ENCODE measurements around the gene ARHGAP19.
"Not testable (repeated sequence)": the region's sequence is repeated elsewhere in the genome, so short reads cannot be mapped to it uniquely, and the experiment has no call there.

The ARHGAP19 gene

DNA sequence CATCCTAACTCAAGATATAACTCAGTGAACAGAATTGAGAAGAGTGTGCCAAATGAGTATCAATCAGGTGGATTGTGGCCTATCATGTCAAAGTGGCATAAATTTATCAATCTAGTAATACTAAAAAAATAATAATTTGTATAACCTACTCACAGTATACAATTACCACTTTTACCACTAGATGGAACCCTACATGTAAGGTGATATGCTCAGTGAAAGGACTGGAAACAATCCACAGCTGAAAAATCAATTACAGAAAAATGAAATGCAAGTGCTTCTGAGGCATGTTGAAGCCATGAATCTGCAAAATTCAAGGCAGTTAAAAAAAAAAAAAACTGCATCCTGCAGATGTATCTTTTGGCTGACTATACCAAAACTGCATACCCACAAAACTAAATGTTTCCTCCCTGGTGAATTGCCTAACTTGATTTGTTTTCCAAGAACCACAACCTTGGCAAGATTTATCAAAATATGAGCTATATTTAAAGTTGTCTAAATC is 13.9 kb downstream of the ARHGAP19 start:
- TF ChIP-seq, protein P1, sequence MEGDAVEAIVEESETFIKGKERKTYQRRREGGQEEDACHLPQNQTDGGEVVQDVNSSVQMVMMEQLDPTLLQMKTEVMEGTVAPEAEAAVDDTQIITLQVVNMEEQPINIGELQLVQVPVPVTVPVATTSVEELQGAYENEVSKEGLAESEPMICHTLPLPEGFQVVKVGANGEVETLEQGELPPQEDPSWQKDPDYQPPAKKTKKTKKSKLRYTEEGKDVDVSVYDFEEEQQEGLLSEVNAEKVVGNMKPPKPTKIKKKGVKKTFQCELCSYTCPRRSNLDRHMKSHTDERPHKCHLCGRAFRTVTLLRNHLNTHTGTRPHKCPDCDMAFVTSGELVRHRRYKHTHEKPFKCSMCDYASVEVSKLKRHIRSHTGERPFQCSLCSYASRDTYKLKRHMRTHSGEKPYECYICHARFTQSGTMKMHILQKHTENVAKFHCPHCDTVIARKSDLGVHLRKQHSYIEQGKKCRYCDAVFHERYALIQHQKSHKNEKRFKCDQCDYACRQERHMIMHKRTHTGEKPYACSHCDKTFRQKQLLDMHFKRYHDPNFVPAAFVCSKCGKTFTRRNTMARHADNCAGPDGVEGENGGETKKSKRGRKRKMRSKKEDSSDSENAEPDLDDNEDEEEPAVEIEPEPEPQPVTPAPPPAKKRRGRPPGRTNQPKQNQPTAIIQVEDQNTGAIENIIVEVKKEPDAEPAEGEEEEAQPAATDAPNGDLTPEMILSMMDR (IDR thresholded peaks at IDR 0.05; ENCODE audit: control insufficient read depth, insufficient read depth, low read depth, low read length, missing control alignments), result peak; percentile 59
- no peak overlapping the region for H3K4me3 ChIP-seq (ENCODE audit: control insufficient read depth, low read depth, low read length)
- DNase-seq (ENCODE audit: low read depth), result peak; percentile 94

DNA sequence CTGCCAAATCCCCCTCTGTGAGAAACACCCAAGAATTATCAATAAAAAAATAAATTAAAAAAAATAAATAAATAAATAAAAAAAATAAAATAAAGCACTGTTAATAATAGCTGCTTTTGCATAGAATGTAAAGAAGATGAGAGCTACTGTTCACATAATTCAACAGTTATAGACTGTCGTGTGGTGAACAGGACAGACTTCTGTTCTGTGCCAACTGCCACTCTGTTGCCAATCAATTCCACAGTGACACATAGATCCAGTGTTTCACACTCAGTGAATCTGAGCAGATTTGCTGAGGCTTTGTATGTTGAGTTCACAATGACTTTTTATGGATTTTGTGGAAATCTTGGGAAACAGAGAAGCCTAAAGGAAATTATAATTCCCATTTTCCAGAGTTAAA is 14.9 kb downstream of the ARHGAP19 start:
- TF ChIP-seq, protein P1 (IDR thresholded peaks at IDR 0.05; ENCODE audit: control insufficient read depth, insufficient read depth, low read depth, low read length, missing control alignments), result no peak
- DNase-seq (ENCODE audit: low read depth), result no peak
- H3K4me3 ChIP-seq (ENCODE audit: control insufficient read depth, low read depth, low read length), result no peak overlapping the region

DNA sequence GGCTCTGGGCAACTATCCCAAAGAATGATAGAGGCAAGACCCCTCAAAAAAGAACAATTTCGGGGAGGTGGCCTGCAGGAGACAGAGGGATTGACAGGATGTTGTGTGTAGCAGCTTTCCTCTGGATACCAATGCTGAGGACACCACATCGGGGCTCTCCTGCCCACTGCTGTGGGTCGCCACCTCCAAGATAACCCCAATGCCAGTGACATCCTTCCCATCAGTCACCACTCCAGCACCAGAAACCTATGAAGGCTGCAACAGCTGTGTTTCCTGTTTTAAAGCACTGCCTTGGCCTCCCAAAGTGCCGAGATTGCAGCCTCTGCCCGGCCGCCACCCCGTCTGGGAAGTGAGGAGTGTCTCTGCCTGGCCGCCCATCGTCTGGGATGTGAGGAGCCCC is 17.6 kb downstream of the ARHGAP19 start:
- H3K4me3 ChIP-seq (ENCODE audit: control insufficient read depth, low read depth, low read length), result no peak overlapping the region
- DNase-seq (ENCODE audit: low read depth), result no peak

DNA sequence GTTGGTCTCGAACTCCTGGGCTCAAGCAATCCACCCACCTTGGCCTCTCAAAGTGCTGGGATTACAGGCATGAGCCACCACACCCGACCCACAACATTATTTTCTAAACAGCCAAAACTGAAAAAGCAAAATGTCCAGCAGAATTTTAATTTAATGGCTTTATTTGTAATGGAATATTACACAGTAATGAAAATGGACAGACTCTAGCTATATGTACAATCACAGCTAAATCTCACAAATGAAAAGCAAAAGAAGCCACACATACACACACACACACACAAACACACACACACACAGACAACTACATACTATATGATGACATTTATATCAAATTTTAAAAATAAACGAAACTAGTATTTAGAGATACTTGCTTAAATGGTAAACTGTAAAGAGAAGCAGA is 18.7 kb downstream of the ARHGAP19 start:
- TF ChIP-seq, protein P1 (IDR thresholded peaks at IDR 0.05; ENCODE audit: control insufficient read depth, insufficient read depth, low read depth, low read length, missing control alignments), result no peak
- no peak for DNase-seq (ENCODE audit: low read depth)
- no peak overlapping the region for H3K4me3 ChIP-seq (ENCODE audit: control insufficient read depth, low read depth, low read length)

More for the DNA sequence above, 17.6 kb downstream of the ARHGAP19 start:
- TF ChIP-seq, protein P1 (IDR thresholded peaks at IDR 0.05; ENCODE audit: control insufficient read depth, insufficient read depth, low read depth, low read length, missing control alignments), result no peak

DNA sequence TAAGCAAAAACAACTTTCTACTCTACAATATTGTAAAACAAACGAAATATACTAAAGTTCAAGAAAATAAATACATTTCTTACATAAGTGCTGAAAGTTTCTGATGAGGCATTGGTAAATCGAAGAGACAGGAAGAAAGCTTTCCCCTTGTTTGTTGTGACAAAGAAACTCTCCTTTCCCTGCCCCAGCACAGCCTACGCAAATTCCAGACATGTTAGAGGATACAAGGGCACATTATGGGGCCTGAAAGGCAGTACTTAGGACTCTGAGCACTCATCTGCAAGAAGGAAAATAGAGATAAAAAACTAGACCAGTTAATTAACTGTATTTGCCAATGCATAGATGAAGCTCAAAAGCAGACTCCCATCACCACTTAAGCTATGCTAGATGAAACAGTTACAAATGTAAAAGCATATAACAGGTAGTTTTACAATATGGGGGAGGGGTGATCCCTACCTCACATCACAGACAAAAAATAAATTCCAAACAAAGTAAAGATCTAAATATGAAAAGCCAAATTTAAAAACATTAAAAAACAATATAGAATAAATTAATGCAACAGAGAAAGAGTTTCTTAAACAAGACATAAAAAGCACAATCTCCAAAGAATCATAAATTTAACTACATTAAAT is 21.8 kb downstream of the ARHGAP19 start:
- TF ChIP-seq, protein P1 (IDR thresholded peaks at IDR 0.05; ENCODE audit: control insufficient read depth, insufficient read depth, low read depth, low read length, missing control alignments), result no peak
- DNase-seq (ENCODE audit: low read depth), result no peak
- no peak overlapping the region for H3K4me3 ChIP-seq (ENCODE audit: control insufficient read depth, low read depth, low read length)

DNA sequence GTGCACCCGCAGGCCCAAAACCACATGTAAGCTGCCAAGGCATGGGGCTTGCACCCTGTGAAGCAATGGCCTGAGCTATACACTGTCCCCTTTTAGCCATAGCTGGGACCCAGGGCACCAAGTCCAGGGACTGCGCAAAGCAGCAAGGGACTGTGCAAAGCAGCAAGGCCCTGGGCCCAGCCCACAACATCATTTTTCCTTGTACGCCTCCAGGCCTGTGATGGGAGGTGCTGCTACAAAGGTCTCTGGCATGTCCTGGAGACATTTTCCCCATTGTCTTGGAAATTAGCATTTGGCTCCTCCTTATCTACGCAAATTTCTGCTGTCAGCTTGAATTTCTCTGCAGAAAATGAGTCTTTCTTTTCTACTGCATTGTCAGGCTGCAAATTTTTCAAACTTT is 24.8 kb downstream of the ARHGAP19 start:
- no peak overlapping the region for H3K4me3 ChIP-seq (ENCODE audit: control insufficient read depth, low read depth, low read length)
- TF ChIP-seq, protein P1 (IDR thresholded peaks at IDR 0.05; ENCODE audit: control insufficient read depth, insufficient read depth, low read depth, low read length, missing control alignments), result no peak
- no peak for DNase-seq (ENCODE audit: low read depth)

DNA sequence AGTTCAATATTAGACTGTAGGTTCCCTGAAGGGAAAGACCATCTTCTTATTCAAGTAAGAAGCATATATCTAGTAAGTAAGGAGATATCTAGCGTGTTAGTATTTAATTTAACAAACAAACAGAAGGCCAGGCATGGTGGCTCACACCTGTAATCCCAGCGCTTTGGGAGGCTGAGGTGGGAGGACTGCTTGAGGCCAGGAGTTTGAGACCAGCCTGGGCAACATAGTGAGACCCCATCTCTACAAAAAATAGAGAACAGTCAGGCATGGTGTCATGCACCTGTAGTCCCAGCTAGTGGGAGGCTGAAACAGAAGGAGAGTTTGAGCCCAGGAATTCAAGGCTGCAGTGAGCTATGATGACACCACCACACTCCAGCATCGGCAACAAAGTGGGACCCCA is 27.3 kb downstream of the ARHGAP19 start:
- not testable (repeated sequence) for H3K4me3 ChIP-seq (ENCODE audit: control insufficient read depth, low read depth, low read length); DNase-seq (ENCODE audit: low read depth)
